BLaER1 (cell line): Measurements from ENCODE around the gene TADA2B.

Experiments
- H3K27ac ChIP-seq: shearing (Covaris generic); formaldehyde crosslinking; 2 replicates; pipeline ENCODE4 v1.8.1; 2022
- H3K27me3 ChIP-seq: shearing (Covaris generic); formaldehyde crosslinking; 2 replicates; pipeline ENCODE4 v1.8.1; 2022
- H3K36me3 ChIP-seq: shearing (Covaris generic); formaldehyde crosslinking; 2 replicates; pipeline ENCODE4 v1.8.1; 2022
- H3K4me1 ChIP-seq: shearing (Covaris generic); formaldehyde crosslinking; 2 replicates; pipeline ENCODE4 v1.8.1; 2022
- H3K4me2 ChIP-seq: shearing (Covaris generic); formaldehyde crosslinking; 2 replicates; pipeline ENCODE4 v1.8.1; 2022
- H3K4me3 ChIP-seq: shearing (Covaris generic); formaldehyde crosslinking; 2 replicates; pipeline ENCODE4 v1.8.1; 2022
- H3K9ac ChIP-seq: shearing (Covaris generic); formaldehyde crosslinking; 2 replicates; pipeline ENCODE4 v1.8.1; 2022
- H3K9me3 ChIP-seq: shearing (Covaris generic); formaldehyde crosslinking; 2 replicates; pipeline ENCODE4 v1.8.1; 2022
- H4K20me1 ChIP-seq: shearing (Covaris generic); formaldehyde crosslinking; 2 replicates; pipeline ENCODE4 v1.8.1; 2022
- Cebpa-rat ChIP-seq: shearing (Covaris generic); IDR thresholded peaks from 2 replicates; pipeline ENCODE4 v1.8.1; 2022

The TADA2B gene

DNA sequence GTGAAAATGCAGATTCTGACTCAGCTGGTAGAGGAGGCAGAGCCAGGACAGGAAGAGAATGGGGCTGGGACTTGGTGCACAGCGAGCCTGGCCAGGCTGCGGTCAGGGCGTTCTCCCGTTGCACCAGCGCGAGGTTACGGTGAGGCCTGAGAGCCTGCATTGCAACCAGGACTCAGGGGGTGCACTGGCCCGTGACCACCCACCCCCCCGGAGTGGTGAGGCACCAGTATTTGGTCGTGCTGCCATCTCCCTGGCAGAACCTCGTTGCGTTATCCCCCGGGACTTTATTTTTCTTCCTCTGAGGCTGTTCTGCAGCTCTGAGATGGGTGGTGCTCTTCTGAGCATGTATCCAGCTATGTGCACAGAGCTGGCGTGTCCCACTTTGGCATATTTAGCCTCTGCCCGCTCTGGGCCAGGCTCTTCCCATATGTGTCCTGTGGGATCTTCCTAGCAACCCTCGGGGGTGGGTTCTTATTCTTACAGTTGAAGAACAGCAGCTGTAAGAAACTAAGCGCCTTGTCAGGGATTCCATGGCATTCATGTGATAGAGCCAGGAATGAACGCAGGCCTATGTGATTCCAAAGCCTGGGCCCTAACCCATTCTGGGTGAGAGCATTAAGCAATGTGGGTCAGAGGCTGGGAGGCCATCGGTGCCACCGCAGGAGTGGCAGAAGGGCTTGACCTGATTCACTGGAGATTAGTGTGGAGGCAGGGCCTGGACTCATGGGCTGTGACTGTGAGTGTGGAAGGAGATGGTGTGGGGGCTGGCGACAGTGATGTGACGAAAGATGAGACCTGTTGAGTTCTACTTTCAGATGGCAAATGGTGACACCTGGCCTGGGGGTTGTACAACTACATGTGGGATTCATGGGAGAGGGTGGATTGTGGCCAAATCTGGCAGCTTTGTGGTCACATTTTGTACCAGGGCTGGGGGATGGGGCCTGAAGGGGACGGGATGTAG lies 3.1 kb downstream of the TADA2B start:
- Histone ChIP-seq H3K27me3 (peaks cover 10% of the 10 kb centered on the region), H3K27ac (peak overlapping the region; percentile 94), H3K4me1 (peaks cover 83% of the 10 kb centered on the region), H4K20me1 (peaks cover 89% of the 10 kb centered on the region), H3K36me3 (peaks cover 34% of the 10 kb centered on the region), H3K4me3 (peak overlapping the region; percentile 100), H3K4me2 (peak overlapping the region; percentile 100), H3K9me3 (no peaks in the 10 kb centered on the region), H3K9ac (peak overlapping the region; percentile 97)
- peak; percentile 21; the same call in 1 of the 2 replicates for TF ChIP-seq Cebpa-rat

- no peak for TF ChIP-seq Cebpa-rat
- H3K9ac ChIP-seq, result peak overlapping the region; percentile 97
- H3K4me2 ChIP-seq, result peak overlapping the region; percentile 100
These were observed 3.8 kb downstream of the TADA2B start for GRCh38 chr4:7046971-7047370.

DNA sequence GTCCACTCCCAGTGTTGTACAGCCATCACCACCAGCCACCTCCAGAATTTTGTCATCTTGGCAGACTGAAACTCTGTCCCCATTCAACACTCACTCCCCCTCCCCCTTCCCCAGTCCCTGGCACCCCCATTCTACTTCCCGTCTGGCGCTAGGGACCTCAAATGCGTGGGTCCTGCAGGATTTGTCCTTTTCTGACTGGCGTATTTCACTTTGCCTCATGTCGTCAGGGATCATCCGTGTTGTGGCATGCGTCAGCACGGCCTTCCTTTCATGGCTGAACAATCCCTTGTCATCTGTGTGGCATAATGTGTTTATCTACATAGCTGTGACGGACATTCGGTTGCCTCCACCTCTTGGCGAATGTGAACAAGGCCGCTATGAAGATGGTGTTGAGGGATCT lies 5.5 kb downstream of the TADA2B start:
- peaks cover 100% of the 10 kb centered on the region for H4K20me1 ChIP-seq
- no peak for TF ChIP-seq Cebpa-rat

More at GRCh38 chr4:7046971-7047370, 3.8 kb downstream of the TADA2B start:
- peaks cover 39% of the 10 kb centered on the region for H3K36me3 ChIP-seq
- peaks cover 6% of the 10 kb centered on the region for H3K27me3 ChIP-seq
- peak overlapping the region; percentile 100 for H3K4me3 ChIP-seq
- H3K9me3 ChIP-seq, result no peaks in the 10 kb centered on the region
- peaks cover 86% of the 10 kb centered on the region for H3K4me1 ChIP-seq
- H4K20me1 ChIP-seq, result peaks cover 91% of the 10 kb centered on the region
- peak overlapping the region; percentile 58 for H3K27ac ChIP-seq

DNA sequence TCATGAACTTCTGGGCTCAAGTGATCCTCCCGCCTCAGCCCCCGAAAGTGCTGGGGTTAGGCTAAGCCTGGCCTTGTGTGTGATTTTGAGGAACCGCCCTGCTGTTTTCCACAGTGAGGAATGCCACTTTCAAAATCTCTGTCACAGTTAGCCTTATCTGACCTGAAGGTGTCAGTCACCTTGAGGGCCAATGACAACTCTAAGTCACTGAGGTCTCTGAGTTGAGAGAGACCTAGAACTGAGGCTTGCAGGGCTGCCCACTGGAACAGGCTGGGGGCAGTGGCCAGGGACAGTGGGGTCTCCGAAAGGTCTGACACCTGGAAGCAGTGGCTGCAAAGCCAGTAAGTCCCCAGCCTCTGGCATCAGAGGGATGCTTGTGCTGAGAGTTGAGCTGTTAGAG lies 6.1 kb downstream of the TADA2B start:
- peak overlapping the region; percentile 41; the same call in 1 of the 2 replicates for H3K9ac ChIP-seq
- H3K27ac ChIP-seq, result peak overlapping the region; percentile 22; the same call in 1 of the 2 replicates
- H3K36me3 ChIP-seq, result peaks cover 53% of the 10 kb centered on the region
- H3K4me3 ChIP-seq, result no peak overlapping the region
- H3K9me3 ChIP-seq, result no peaks in the 10 kb centered on the region
- peak overlapping the region; percentile 82 for H3K4me2 ChIP-seq
- H3K4me1 ChIP-seq, result peaks cover 100% of the 10 kb centered on the region
- H4K20me1 ChIP-seq, result peaks cover 100% of the 10 kb centered on the region
- H3K27me3 ChIP-seq, result no peaks in the 10 kb centered on the region
- no peak for TF ChIP-seq Cebpa-rat

More for the DNA sequence above, 5.5 kb downstream of the TADA2B start:
- Histone ChIP-seq H3K9ac (no peak overlapping the region), H3K4me1 (peaks cover 97% of the 10 kb centered on the region), H3K9me3 (no peaks in the 10 kb centered on the region), H3K27ac (no peak overlapping the region), H3K36me3 (peaks cover 46% of the 10 kb centered on the region), H3K27me3 (no peaks in the 10 kb centered on the region), H3K4me2 (0 out of 2 replicates have a peak overlapping the region, but pooled peaks have one; percentile 100), H3K4me3 (no peak overlapping the region)

DNA sequence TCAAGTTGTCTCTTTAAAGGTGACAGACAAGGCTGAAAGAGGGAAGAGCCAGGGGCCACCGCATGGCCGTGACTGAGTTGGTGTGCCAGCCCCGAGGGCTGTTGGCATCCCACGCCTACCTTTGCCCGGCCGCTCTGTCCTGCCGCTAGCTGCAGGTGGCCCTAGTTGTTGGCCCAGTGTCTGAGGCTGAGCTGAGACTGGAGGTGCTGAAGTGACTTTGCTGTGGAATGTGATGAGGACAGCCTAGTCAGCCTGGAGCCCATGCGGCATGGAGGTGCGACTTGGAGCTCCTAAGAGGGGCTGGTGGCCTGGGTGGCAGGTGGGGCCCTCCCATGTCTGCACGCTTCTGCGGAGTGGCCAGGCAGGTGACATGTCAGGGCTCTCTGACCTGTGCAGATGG lies 6.6 kb downstream of the TADA2B start:
- Histone ChIP-seq H3K27me3 (no peaks in the 10 kb centered on the region), H3K36me3 (peaks cover 57% of the 10 kb centered on the region), H3K4me2 (peak overlapping the region; percentile 82), H3K9me3 (no peaks in the 10 kb centered on the region), H3K9ac (peak overlapping the region; percentile 41; the same call in 1 of the 2 replicates), H3K27ac (peak overlapping the region; percentile 22; the same call in 1 of the 2 replicates), H3K4me1 (peaks cover 100% of the 10 kb centered on the region), H3K4me3 (no peak overlapping the region), H4K20me1 (peaks cover 100% of the 10 kb centered on the region)
- no peak for TF ChIP-seq Cebpa-rat

- Histone ChIP-seq H3K4me2 (peak overlapping the region; percentile 82), H3K9ac (no peak overlapping the region), H4K20me1 (peaks cover 100% of the 10 kb centered on the region), H3K27me3 (no peaks in the 10 kb centered on the region), H3K36me3 (peaks cover 66% of the 10 kb centered on the region), H3K9me3 (no peaks in the 10 kb centered on the region), H3K27ac (0 out of 2 replicates have a peak overlapping the region, but pooled peaks have one; percentile 26), H3K4me3 (no peak overlapping the region), H3K4me1 (peaks cover 99% of the 10 kb centered on the region)
- no peak for TF ChIP-seq Cebpa-rat
These were observed 7.4 kb downstream of the TADA2B start for GRCh38 chr4:7050481-7051143.

DNA sequence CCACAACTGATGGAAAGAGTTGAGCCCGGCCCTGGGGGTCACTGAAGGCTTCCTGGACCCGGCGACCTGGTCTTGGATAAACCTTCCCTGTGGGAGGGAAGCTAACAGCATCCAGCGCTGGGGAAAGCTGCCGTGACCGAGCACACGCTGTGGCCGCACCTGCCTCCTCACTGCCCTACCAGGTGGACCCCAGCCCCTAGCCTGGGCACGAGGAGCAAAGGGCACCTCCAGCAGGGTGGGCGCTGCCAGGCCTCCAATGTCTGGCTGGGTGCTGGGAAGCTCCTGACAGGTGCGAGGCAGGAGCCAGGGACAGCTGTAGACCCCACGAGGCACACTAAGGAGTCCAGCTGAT lies 7.9 kb downstream of the TADA2B start:
- no peak overlapping the region for H3K4me3 ChIP-seq
- H3K36me3 ChIP-seq, result peaks cover 71% of the 10 kb centered on the region
- H3K4me2 ChIP-seq, result peak overlapping the region; percentile 82
- H3K9ac ChIP-seq, result no peak overlapping the region
- H3K9me3 ChIP-seq, result no peaks in the 10 kb centered on the region
- peaks cover 100% of the 10 kb centered on the region for H4K20me1 ChIP-seq
- no peak for TF ChIP-seq Cebpa-rat
- peaks cover 94% of the 10 kb centered on the region for H3K4me1 ChIP-seq
- no peaks in the 10 kb centered on the region for H3K27me3 ChIP-seq
- H3K27ac ChIP-seq, result 0 out of 2 replicates have a peak overlapping the region, but pooled peaks have one; percentile 26

DNA sequence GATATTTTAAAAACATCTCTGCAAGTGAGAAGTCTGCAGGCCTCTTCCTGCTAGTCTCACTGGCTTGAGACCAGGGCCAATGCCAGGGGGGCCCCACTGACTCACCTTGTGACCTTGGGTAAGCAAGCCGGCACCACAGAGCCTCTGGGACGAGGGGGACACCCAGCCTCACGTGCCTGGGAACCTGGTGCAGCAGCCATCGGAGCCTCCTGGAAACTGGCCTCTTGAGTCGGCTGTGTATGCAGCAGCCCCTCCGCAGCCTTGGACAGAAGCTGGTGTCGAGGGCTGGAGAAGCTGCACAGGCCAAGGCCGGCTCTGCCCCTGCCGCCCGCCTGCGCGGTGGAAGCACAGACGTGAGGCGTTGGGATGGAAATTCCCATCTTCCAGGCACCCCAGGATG lies 8.7 kb downstream of the TADA2B start:
- no peak for TF ChIP-seq Cebpa-rat
- Histone ChIP-seq H3K36me3 (peaks cover 79% of the 10 kb centered on the region), H3K27ac (peak overlapping the region; percentile 28; the same call in 1 of the 2 replicates), H4K20me1 (peaks cover 100% of the 10 kb centered on the region), H3K27me3 (no peaks in the 10 kb centered on the region), H3K9me3 (no peaks in the 10 kb centered on the region), H3K9ac (peak overlapping the region; percentile 61), H3K4me1 (peaks cover 86% of the 10 kb centered on the region), H3K4me3 (no peak overlapping the region), H3K4me2 (peak overlapping the region; percentile 82)

- Histone ChIP-seq H3K9ac (peak overlapping the region; percentile 61), H3K4me2 (peak overlapping the region; percentile 82), H3K27ac (peak overlapping the region; percentile 28; the same call in 1 of the 2 replicates), H3K27me3 (no peaks in the 10 kb centered on the region), H3K4me1 (peaks cover 82% of the 10 kb centered on the region), H3K4me3 (no peak overlapping the region), H4K20me1 (peaks cover 97% of the 10 kb centered on the region), H3K9me3 (no peaks in the 10 kb centered on the region), H3K36me3 (peaks cover 83% of the 10 kb centered on the region)
- TF ChIP-seq Cebpa-rat, result no peak
These were observed 9.1 kb downstream of the TADA2B start for GRCh38 chr4:7052313-7052712.
